H1 (cell line): ENCODE results near the gene ULK2. TPM values are rescaled to one million over a fixed set of nuclear protein-coding genes. Genes with fewer than 3 reads are reported as not detected.

Experiments
- POU5F1 ChIP-seq: IDR thresholded peaks from 2 replicates; pipeline ENCODE4 v1.6.1; 2011; ENCODE audit warnings: low read depth, mild to moderate bottlenecking, low read length, moderate library complexity
- RNF2 ChIP-seq: fragments of 200-900, 300-1000 bp; sonication (generic); IDR thresholded peaks from 2 replicates; pipeline ENCODE4 v1.7.1; 2016; ENCODE audit warnings: borderline replicate concordance, low read depth, mild to moderate bottlenecking, antibody characterized with exemption, low read length; ENCODE audit not compliant: poor library complexity, severe bottlenecking; ENCODE audit errors: missing control alignments
- SAP30 ChIP-seq: fragments of 300-600 bp; sonication (generic); IDR thresholded peaks from 2 replicates; pipeline ENCODE4 v1.7.1; 2012; ENCODE audit warnings: low read length, moderate library complexity, mild to moderate bottlenecking, inconsistent platforms; ENCODE audit not compliant: insufficient read depth, insufficient replicate concordance
- polyA plus RNA-seq, 7 experiments: library from polyadenylated mRNA; depleted of rRNA in 3 of 7; stranded (reverse) in 5 of 7; unstranded in 2 of 7; fragments of >200 nt in 5 of 7; fragments of 200-250 nt in 2 of 7; gene quantifications; 1 replicate in 5 of 7; 2 replicates in 1 of 7; 4 replicates in 1 of 7; pipeline versions ENCODE4 v1.2.1 to v1.2.3, GENCODE V29; 2011 to 2013; ENCODE audit warnings: missing spikeins in 2 of 7, mixed read lengths in 2 of 7
- total RNA-seq: library from RNA; stranded (reverse); fragmentation: NEBNext Ultra II Directional; extraction: Animal tissue kit (Norgen Biotek cat#: 25700); gene quantifications from 2 replicates; pipeline ENCODE4 v1.2.1, GENCODE V29; 2021

ULK2 gene
- total and polyA plus RNA-seq, 2 of the 8 experiments (the other 6 are each of a cell fraction or from before 2014, with no cell fraction given): 5.3 to 9.8 TPM

GRCh38 chr17:19743101-19744100 lies 124.3 kb downstream of the ULK2 start (continued):
- TF ChIP-seq RNF2: no peak
- TF ChIP-seq SAP30: no peak
- no peak for TF ChIP-seq POU5F1
- TF ChIP-seq, all 59 proteins: peak for 0
